Body of pancreas (tissue), 4 donors: ENCODE data around the gene NAGK. TPM values are rescaled to one million over a fixed set of nuclear protein-coding genes. Genes with fewer than 3 reads are reported as not detected.

Source experiments
- ATAC-seq: fragments of 150-250 bp; one replicate; pipeline ENCODE4 v1.9.1; 2016
- DNase-seq, 4 donors: peaks; one replicate each; pipeline ENCODE4 v3.0.0-alpha.2; 2019
- H3K27ac ChIP-seq, 4 donors: fragments of 200-600 bp; sonication (generic); 1 replicate in 3 of 4; 2 replicates in 1 of 4; pipeline versions ENCODE4 v1.5.1 to v1.6.1; 2016 to 2019; ENCODE audit warnings: mild to moderate bottlenecking in 1 of 4, mixed read lengths in 1 of 4, moderate library complexity in 1 of 4
- H3K27me3 ChIP-seq, 2 donors: fragments of 200-600 bp; sonication (generic); one replicate each; pipeline ENCODE4 v1.6.0; 2016; ENCODE audit warnings: mild to moderate bottlenecking in 1 of 2
- H3K36me3 ChIP-seq, 2 donors: fragments of 200-600 bp; sonication (generic); replicated peaks in 1 of 2; 2 replicates each; pipeline ENCODE4 v1.5.1; 2016; ENCODE audit warnings: low read depth in 2 of 2; ENCODE audit not compliant: insufficient read depth in 1 of 2
- H3K4me1 ChIP-seq: fragments of 200-600 bp; sonication (generic); one replicate; pipeline ENCODE4 v1.6.0; 2016
- H3K4me3 ChIP-seq, 2 donors: fragments of 200-600 bp; sonication (generic); 1 replicate in 1 of 2; 2 replicates in 1 of 2; pipeline ENCODE4 v1.5.1; 2016 to 2019
- H3K9me3 ChIP-seq, 3 donors: fragments of 200-600 bp; sonication (generic); 1 replicate in 2 of 3; 2 replicates in 1 of 3; pipeline ENCODE4 v1.5.1; 2016
- POLR2A ChIP-seq, 3 donors: fragments of 450-650 bp; IDR thresholded peaks; one replicate each; pipeline ENCODE4 v1.6.1; 2016; ENCODE audit warnings: antibody characterized with exemption in 3 of 3, mild to moderate bottlenecking in 2 of 3
- WGBS, 2 donors: methylation state at CpG; one replicate each; pipeline ENCODE4 v1.1.5; 2017; 5-methylcytosine and 5-hydroxymethylcytosine counted together
- intact Hi-C: fragments of 100-400 bp; cut with DNase I; formaldehyde crosslinking; loops from one replicate; pipeline ENCODE4 v1.15.1; 2023
- total RNA-seq, 2 donors: library from RNA; depleted of rRNA; stranded (reverse); fragments of >200 nt; gene quantifications; one replicate each; pipeline ENCODE4 v1.1.0, GENCODE V29; 2016
- TF ChIP-seq, protein P1 (sequence below), 7 experiments: fragments of 450-650 bp in 4 of 7; fragments of 200-600 bp in 3 of 7; sonication (generic) in 3 of 7; IDR thresholded peaks; one replicate each; pipeline ENCODE4 v1.5.1; 2016 to 2019; ENCODE audit warnings: antibody characterized with exemption in 7 of 7

NAGK gene
- total RNA-seq, 2 donors from 2014 or later, result 57.1 to 62.0 TPM

DNA sequence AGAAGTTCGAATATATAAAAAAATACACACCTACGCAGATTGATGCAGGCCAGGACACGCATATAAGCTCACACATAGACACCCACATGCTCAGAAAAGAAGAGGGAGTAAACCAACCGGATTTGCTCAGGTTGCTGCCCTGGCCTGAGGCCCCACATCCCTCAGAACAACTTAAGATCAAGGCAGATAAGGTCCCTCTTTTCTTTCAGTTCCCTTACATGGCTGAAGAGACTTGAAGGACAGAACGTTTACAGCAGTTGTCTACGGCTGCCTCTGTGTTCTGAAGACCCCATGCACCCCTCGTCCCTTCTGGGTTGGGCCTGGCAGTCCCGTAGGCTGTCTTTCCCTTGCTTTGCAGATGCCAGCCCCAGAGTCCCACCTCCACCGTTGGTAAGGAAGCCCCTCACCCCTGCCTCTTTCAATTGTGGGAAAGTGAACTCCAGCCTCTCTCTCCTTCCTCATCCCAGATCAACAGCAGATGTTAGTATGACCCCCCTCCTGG, 4.3 kb upstream of the NAGK start:
- intact Hi-C loops, result no loop called here
- H3K36me3 ChIP-seq, result no peaks in the 10 kb centered on the region
- TF ChIP-seq, protein P1, sequence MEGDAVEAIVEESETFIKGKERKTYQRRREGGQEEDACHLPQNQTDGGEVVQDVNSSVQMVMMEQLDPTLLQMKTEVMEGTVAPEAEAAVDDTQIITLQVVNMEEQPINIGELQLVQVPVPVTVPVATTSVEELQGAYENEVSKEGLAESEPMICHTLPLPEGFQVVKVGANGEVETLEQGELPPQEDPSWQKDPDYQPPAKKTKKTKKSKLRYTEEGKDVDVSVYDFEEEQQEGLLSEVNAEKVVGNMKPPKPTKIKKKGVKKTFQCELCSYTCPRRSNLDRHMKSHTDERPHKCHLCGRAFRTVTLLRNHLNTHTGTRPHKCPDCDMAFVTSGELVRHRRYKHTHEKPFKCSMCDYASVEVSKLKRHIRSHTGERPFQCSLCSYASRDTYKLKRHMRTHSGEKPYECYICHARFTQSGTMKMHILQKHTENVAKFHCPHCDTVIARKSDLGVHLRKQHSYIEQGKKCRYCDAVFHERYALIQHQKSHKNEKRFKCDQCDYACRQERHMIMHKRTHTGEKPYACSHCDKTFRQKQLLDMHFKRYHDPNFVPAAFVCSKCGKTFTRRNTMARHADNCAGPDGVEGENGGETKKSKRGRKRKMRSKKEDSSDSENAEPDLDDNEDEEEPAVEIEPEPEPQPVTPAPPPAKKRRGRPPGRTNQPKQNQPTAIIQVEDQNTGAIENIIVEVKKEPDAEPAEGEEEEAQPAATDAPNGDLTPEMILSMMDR (IDR thresholded peaks at IDR 0.05), result no peak
- no peak for TF ChIP-seq POLR2A (IDR thresholded peaks at IDR 0.05)
- H3K9me3 ChIP-seq, result no peaks in the 10 kb centered on the region
- DNase-seq (no peak), ATAC-seq (no peak)
- H3K4me3 ChIP-seq, result no peak overlapping the region
- peak overlapping the region in 1 of 4 donors; percentile 67 for H3K27ac ChIP-seq
- peaks cover 2% of the 10 kb centered on the region for H3K4me1 ChIP-seq
- WGBS, 2 donors, result 48 to 50% methylated on average over 9 of the region's 9 CpGs
- no peaks in the 10 kb centered on the region for H3K27me3 ChIP-seq

DNA sequence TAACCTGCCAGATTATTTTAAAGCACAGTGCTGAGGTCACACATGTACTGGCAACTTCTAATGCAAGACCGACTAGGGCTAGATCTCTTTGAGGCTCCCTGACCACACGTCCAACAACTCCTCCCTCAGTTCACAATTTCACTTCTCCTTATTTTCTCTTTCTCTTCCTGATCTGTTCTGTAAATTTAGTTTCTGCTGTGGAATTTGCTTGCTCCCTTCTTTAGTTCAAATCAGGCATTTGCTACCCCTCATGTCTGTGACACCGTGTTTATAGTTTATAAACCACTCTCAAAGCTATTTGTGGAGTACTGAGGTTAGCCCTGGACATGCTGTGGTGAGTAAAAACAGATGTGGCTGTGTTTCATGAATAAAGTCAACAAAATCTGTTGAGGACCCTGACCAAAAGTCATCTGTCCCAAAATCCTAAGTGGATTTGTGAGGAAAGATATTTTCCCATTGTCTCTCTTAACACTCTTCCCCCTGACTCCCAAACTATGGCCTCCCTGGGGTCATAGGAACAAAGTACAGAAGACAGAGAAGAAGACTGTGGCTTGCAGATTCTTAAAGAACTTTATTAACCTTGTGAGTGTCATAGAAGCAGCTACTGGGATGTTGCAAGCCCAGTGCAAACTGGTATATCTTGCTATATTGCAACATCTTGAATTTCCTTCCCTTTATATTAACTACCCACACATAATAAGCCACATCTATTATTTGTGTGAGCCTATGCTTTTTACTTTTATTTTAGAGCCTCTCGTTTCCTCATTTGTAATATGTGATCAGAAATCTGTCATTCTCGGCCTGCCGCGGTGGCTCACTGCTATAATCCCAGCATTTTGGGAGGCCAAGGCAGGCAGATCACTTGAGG, 3.5 kb upstream of the NAGK start:
- no peaks in the 10 kb centered on the region for H3K36me3 ChIP-seq
- intact Hi-C loops, result no loop called here
- TF ChIP-seq, protein P1 (IDR thresholded peaks at IDR 0.05), result no peak
- peak in 1 of 3 donors; percentile 36 for TF ChIP-seq POLR2A (IDR thresholded peaks at IDR 0.05)
- DNase-seq (peak in 1 of 4 donors; percentile 56), ATAC-seq (no peak)
- H3K27me3 ChIP-seq, result no peaks in the 10 kb centered on the region
- H3K4me3 ChIP-seq, result no peak overlapping the region
- H3K9me3 ChIP-seq, result no peaks in the 10 kb centered on the region
- H3K4me1 ChIP-seq, result peaks cover 10% of the 10 kb centered on the region
- 54 to 73% methylated on average over 7 of the region's 7 CpGs for WGBS, 2 donors
- H3K27ac ChIP-seq, result peak overlapping the region in 1 of 4 donors; percentile 72

DNA sequence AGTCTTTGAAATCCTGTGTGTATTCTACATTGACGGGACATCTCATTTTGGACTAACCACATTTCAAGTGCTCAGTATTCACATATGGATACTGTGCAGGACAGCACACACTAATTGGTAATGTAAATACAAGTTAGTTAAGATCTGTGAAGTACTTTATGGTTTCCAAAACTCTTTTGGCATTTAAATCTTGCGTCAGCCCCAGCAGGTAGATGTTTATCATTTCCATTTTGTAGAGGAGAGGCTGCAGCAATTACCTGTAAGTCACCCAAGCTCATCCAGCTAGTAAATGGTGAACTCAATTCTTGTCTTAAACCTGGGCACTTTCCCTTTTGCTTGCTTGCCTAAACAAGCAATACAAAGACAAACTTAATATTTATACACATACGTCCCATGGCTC, 1.6 kb upstream of the NAGK start:
- intact Hi-C loops, result no loop called here
- Histone ChIP-seq H3K36me3 (no peaks in the 10 kb centered on the region), H3K9me3 (no peaks in the 10 kb centered on the region), H3K4me3 (no peak overlapping the region), H3K27me3 (no peaks in the 10 kb centered on the region), H3K27ac (no peak overlapping the region), H3K4me1 (peaks cover 29% of the 10 kb centered on the region)
- no peak for ATAC-seq
- TF ChIP-seq, protein P1 (IDR thresholded peaks at IDR 0.05), result no peak
- no peak for TF ChIP-seq POLR2A (IDR thresholded peaks at IDR 0.05)
- no peak for DNase-seq
- WGBS, 2 donors, result 71 to 75% methylated on average over 3 of the region's 3 CpGs

DNA sequence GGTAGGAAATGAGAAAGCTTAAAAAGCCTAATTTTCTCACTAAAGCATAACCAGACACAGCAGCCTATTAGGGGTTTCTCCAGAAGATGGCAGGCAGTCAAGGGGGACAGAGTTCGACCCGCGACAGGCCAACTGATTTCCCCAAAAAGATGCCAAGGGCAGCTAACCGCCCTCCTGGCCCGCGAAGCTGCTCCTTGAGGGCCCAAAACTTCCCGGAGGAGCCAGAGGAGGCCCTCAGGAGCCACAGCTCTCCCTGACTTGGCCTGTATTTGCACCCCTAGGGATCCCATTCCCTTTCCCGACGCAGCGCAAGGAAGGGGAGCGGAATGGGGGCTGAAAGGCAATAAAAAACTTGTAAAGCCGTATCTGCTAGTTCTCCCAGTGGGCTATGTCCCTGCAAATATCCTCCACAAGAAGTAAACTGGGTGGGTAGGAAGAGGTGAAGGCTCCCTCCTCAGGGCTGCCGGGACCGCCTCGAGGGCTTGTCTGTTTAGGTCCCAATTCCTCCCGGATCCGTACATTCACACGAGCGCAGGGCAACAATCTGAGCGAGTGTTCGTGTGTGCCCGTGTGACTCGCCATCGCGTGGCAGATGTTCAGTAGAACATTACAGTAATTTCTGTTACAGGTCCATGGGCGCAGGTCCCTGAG, 756 bp upstream of the NAGK start:
- H3K27me3 ChIP-seq, result no peaks in the 10 kb centered on the region
- peak in 2 of 4 donors; percentile 18 to 29 for DNase-seq
- peak overlapping the region; percentile 96 to 99 (median 96) for H3K27ac ChIP-seq
- TF ChIP-seq, protein P1 (IDR thresholded peaks at IDR 0.05), result no peak
- no peak for TF ChIP-seq POLR2A (IDR thresholded peaks at IDR 0.05)
- intact Hi-C loops, result no loop called here
- no peaks in the 10 kb centered on the region for H3K9me3 ChIP-seq
- peak; percentile 43 for ATAC-seq
- no peaks in the 10 kb centered on the region for H3K36me3 ChIP-seq
- 3 to 6% methylated on average over 26 of the region's 26 CpGs for WGBS, 2 donors
- H3K4me1 ChIP-seq, result peaks cover 34% of the 10 kb centered on the region
- H3K4me3 ChIP-seq, result peak overlapping the region; percentile 71 to 83
